ENCODE results near the gene DSC1. TPM values are rescaled to one million over a fixed set of nuclear protein-coding genes. Genes with fewer than 3 reads are reported as not detected.
"Not testable (repeated sequence)": the region's sequence is repeated elsewhere in the genome, so short reads cannot be mapped to it uniquely, and the experiment has no call there.

The DSC1 gene
- total RNA-seq, 2 donors from 2014 or later = not detected

- no peak overlapping the region for H3K27ac Mint-ChIP-seq
- no peak for DNase-seq
- no peaks in the 10 kb centered on the region for H3K4me1 ChIP-seq (ENCODE audit: control insufficient read depth, insufficient read depth, low read length)
- no peaks in the 10 kb centered on the region for H3K36me3 Mint-ChIP-seq (ENCODE audit: low read depth)
- WGBS, 2 experiments (ENCODE audit: insufficient coverage in 1 of 2, insufficient read length in 1 of 2) = 77% methylated on average over 1 of the region's 1 CpG; no CpG with 5 or more reads in 1 of the 2 experiments
- TF ChIP-seq CTCF (conservative IDR thresholded peaks at IDR 0.05) = no peak
- no peak overlapping the region for H3K9ac ChIP-seq (ENCODE audit: extremely low read depth, low read length, poor library complexity, severe bottlenecking)
- H3K9me3 ChIP-seq (ENCODE audit: control insufficient read depth, low read length) = no peaks in the 10 kb centered on the region
- no peaks in the 10 kb centered on the region for H3K27me3 Mint-ChIP-seq (ENCODE audit: insufficient read depth)
- H3K9me3 Mint-ChIP-seq = no peaks in the 10 kb centered on the region
- H3K4me3 Mint-ChIP-seq = no peak overlapping the region
- no peaks in the 10 kb centered on the region for H3K36me3 ChIP-seq (ENCODE audit: control insufficient read depth, insufficient read depth, low read length)
- no peaks in the 10 kb centered on the region for H3K27me3 ChIP-seq (ENCODE audit: control insufficient read depth, insufficient read depth, low read length, poor library complexity, severe bottlenecking)
- no peak overlapping the region for H3K27ac ChIP-seq (ENCODE audit: low read depth, low read length)
- H3K4me1 Mint-ChIP-seq = no peaks in the 10 kb centered on the region
- no peak overlapping the region for H3K4me3 ChIP-seq (ENCODE audit: low read length)
Observed at GRCh38 chr18:31129398-31130115, 33.1 kb downstream of the DSC1 start.

GRCh38 chr18:31125878-31126277 lies 36.8 kb downstream of the DSC1 start:
- no peak for TF ChIP-seq CTCF (conservative IDR thresholded peaks at IDR 0.05)
- H3K27ac Mint-ChIP-seq = no peak overlapping the region
- no peaks in the 10 kb centered on the region for H3K4me1 Mint-ChIP-seq
- H3K9me3 Mint-ChIP-seq = no peaks in the 10 kb centered on the region
- no peak overlapping the region for H3K9ac ChIP-seq (ENCODE audit: extremely low read depth, low read length, poor library complexity, severe bottlenecking)
- no peak overlapping the region for H3K4me3 ChIP-seq (ENCODE audit: low read length)
- H3K36me3 Mint-ChIP-seq (ENCODE audit: low read depth) = no peaks in the 10 kb centered on the region
- no peak overlapping the region for H3K4me3 Mint-ChIP-seq
- H3K27me3 ChIP-seq (ENCODE audit: control insufficient read depth, insufficient read depth, low read length, poor library complexity, severe bottlenecking) = no peaks in the 10 kb centered on the region
- H3K27me3 Mint-ChIP-seq (ENCODE audit: insufficient read depth) = no peaks in the 10 kb centered on the region
- H3K27ac ChIP-seq (ENCODE audit: low read depth, low read length) = no peak overlapping the region
- H3K36me3 ChIP-seq (ENCODE audit: control insufficient read depth, insufficient read depth, low read length) = no peaks in the 10 kb centered on the region
- WGBS, 2 experiments (ENCODE audit: insufficient coverage in 1 of 2, insufficient read length in 1 of 2) = 83 to 90% methylated on average over 1 of the region's 1 CpG
- no peaks in the 10 kb centered on the region for H3K4me1 ChIP-seq (ENCODE audit: control insufficient read depth, insufficient read depth, low read length)
- DNase-seq = no peak
- H3K9me3 ChIP-seq (ENCODE audit: control insufficient read depth, low read length) = no peaks in the 10 kb centered on the region

- not testable (repeated sequence) for H3K4me3 Mint-ChIP-seq; H3K27me3 ChIP-seq (ENCODE audit: control insufficient read depth, insufficient read depth, low read length, poor library complexity, severe bottlenecking); H3K4me1 Mint-ChIP-seq; H3K36me3 ChIP-seq (ENCODE audit: control insufficient read depth, insufficient read depth, low read length); H3K27me3 Mint-ChIP-seq (ENCODE audit: insufficient read depth); H3K27ac ChIP-seq (ENCODE audit: low read depth, low read length); H3K9ac ChIP-seq (ENCODE audit: extremely low read depth, low read length, poor library complexity, severe bottlenecking); H3K27ac Mint-ChIP-seq; H3K9me3 ChIP-seq (ENCODE audit: control insufficient read depth, low read length); H3K4me1 ChIP-seq (ENCODE audit: control insufficient read depth, insufficient read depth, low read length); H3K36me3 Mint-ChIP-seq (ENCODE audit: low read depth); H3K9me3 Mint-ChIP-seq; H3K4me3 ChIP-seq (ENCODE audit: low read length); DNase-seq
- 56% methylated on average over 1 of the region's 2 CpGs; no CpG with 5 or more reads in 1 of the 2 experiments for whole genome bisulfite sequencing, 2 experiments (ENCODE audit: insufficient coverage in 1 of 2, insufficient read length in 1 of 2)
Observed at GRCh38 chr18:31123125-31123524, 39.5 kb downstream of the DSC1 start.

GRCh38 chr18:31120594-31120993 lies 42.1 kb downstream of the DSC1 start:
- Histone ChIP-seq H3K9ac (ENCODE audit: extremely low read depth, low read length, poor library complexity, severe bottlenecking) (no peak overlapping the region), H3K27ac (ENCODE audit: low read depth, low read length) (no peak overlapping the region), H3K4me3 (ENCODE audit: low read length) (no peak overlapping the region), H3K9me3 (ENCODE audit: control insufficient read depth, low read length) (no peaks in the 10 kb centered on the region), H3K36me3 (ENCODE audit: control insufficient read depth, insufficient read depth, low read length) (no peaks in the 10 kb centered on the region), H3K27me3 (ENCODE audit: control insufficient read depth, insufficient read depth, low read length, poor library complexity, severe bottlenecking) (no peaks in the 10 kb centered on the region), H3K4me1 (ENCODE audit: control insufficient read depth, insufficient read depth, low read length) (no peaks in the 10 kb centered on the region)
- WGBS, 2 experiments (ENCODE audit: insufficient coverage in 1 of 2, insufficient read length in 1 of 2) = 86 to 92% methylated on average over 1 to 2 of the region's 2 CpGs
- Mint-ChIP-seq H3K4me1 (no peaks in the 10 kb centered on the region), H3K36me3 (ENCODE audit: low read depth) (no peaks in the 10 kb centered on the region), H3K4me3 (no peak overlapping the region), H3K27ac (no peak overlapping the region), H3K9me3 (no peaks in the 10 kb centered on the region), H3K27me3 (ENCODE audit: insufficient read depth) (no peaks in the 10 kb centered on the region)
- DNase-seq = no peak
- no peak for TF ChIP-seq CTCF (conservative IDR thresholded peaks at IDR 0.05)

Data from endodermal cell (in vitro differentiated cells).